Bronchial epithelial cell (primary cell): ENCODE measurements around the gene SFRP5. TPM values are rescaled to one million over a fixed set of nuclear protein-coding genes. Genes with fewer than 3 reads are reported as not detected.

Experiments
- DNase-seq: peaks from one replicate; pipeline ENCODE4 v3.0.0-alpha.2; 2010; ENCODE audit warnings: low read depth
- FAIRE-seq: peaks from 2 replicates; lab custom pipeline; 2011; peaks lifted over from hg19 to GRCh38; lab: Jason Lieb, UNC
- H3K27me3 ChIP-seq: 2 replicates; pipeline ENCODE4 v1.5.1; 2011; ENCODE audit warnings: low read length; ENCODE audit not compliant: control insufficient read depth, insufficient read depth
- H3K36me3 ChIP-seq: 2 replicates; pipeline ENCODE4 v1.5.1; 2011; ENCODE audit warnings: low read length; ENCODE audit not compliant: control insufficient read depth, insufficient read depth
- H3K4me3 ChIP-seq: 2 replicates; pipeline ENCODE4 v1.5.1; 2011; ENCODE audit warnings: mild to moderate bottlenecking, low read depth, low read length, control low read depth
- CTCF ChIP-seq: IDR thresholded peaks from 2 replicates; pipeline ENCODE4 v1.5.1; 2011; ENCODE audit warnings: mild to moderate bottlenecking, moderate library complexity, low read length, control low read depth, inconsistent platforms; ENCODE audit not compliant: insufficient read depth, severe bottlenecking
- total RNA-seq: library from RNA; depleted of rRNA; stranded (reverse); fragments of >200 nt; gene quantifications from 2 replicates; pipeline ENCODE4 v1.2.1, GENCODE V29; 2014

The SFRP5 gene
- total RNA-seq, 1 donor from 2014 or later = not detected

- TF ChIP-seq CTCF = no peak
- peaks cover 8% of the 10 kb centered on the region for H3K36me3 ChIP-seq
- DNase-seq = peak; percentile 62
- H3K27me3 ChIP-seq = no peaks in the 10 kb centered on the region
- peak overlapping the region; percentile 84 for H3K4me3 ChIP-seq
- FAIRE-seq = no peak
Observed at GRCh38 chr10:97737770-97738265, 34.0 kb downstream of the SFRP5 start.

GRCh38 chr10:97736902-97737769 lies 34.7 kb downstream of the SFRP5 start, which contains the start of gene ZFYVE27:
TSS of gene ZFYVE27 (plus strand) at chr10:97737128. CDS start at chr10:97738478, 1,350 bp downstream.
- FAIRE-seq (no peak), DNase-seq (peak; percentile 87)
- Histone ChIP-seq H3K4me3 (peak within 1 kb of the TSS; percentile 84), H3K36me3 (peaks cover 6% of the 10 kb centered on the region), H3K27me3 (no peaks in the 10 kb centered on the region)
- TF ChIP-seq CTCF = peak; percentile 10

GRCh38 chr10:97736403-97736901 lies 35.3 kb downstream of the SFRP5 start:
- no peak for DNase-seq
- FAIRE-seq = no peak

DNA sequence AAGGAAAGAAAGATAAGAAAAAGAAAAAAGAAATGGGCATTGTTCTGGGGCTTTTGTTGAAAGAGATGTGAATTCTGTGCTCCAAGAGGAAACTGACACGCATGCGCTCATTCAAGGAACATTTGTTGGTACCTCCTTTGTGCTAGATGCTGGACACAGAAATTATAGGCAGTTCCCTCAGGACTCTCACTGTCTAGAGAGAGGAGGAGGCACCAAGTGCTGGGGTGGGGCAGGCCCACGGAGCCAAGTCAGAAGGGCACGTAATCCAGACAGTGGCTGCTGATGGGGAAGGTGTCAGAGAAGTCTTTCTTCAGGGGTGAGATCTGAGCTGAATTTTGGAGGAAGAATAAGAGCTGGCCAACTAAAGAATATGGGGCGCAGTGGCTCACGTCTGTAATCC lies 37.8 kb downstream of the SFRP5 start:
- no peak for TF ChIP-seq CTCF
- FAIRE-seq (no peak), DNase-seq (no peak)
- no peaks in the 10 kb centered on the region for H3K27me3 ChIP-seq
- no peak overlapping the region for H3K4me3 ChIP-seq
- H3K36me3 ChIP-seq = no peaks in the 10 kb centered on the region

More at GRCh38 chr10:97736403-97736901, 35.3 kb downstream of the SFRP5 start:
- H3K36me3 ChIP-seq = peaks cover 5% of the 10 kb centered on the region
- H3K27me3 ChIP-seq = no peaks in the 10 kb centered on the region
- H3K4me3 ChIP-seq = peak overlapping the region; percentile 84
- TF ChIP-seq CTCF = no peak

DNA sequence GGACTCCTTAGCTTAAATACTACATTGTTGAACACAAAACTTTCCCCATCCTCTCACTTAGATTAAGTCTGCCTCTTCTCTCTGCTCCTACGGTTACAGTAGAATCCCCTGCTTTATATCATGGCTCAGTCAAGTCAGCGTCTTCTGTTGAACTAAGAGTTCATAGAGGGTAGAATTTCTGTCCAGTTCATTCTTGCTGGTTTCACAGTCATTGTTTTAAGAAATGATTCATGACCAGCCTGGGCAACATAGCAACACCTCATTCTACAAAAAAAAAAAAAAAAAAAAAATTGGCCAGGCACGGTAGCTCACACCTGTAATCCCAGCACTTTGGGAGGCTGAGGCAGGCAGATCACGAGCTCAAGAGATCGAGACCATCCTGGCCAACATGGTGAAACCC lies 38.5 kb downstream of the SFRP5 start:
- Histone ChIP-seq H3K27me3 (no peaks in the 10 kb centered on the region), H3K36me3 (no peaks in the 10 kb centered on the region), H3K4me3 (no peak overlapping the region)
- DNase-seq = peak; percentile 88
- no peak for FAIRE-seq
- TF ChIP-seq CTCF = no peak
